Stimulated activated CD8-positive, alpha-beta memory T cell treated with anti-CD3 and anti-CD28 coated beads, Interleukin-4, amount 100 ng/mL, for 4 hours (primary cell): ENCODE measurements around the gene RPL5.
A peak's percentile ranks its signal among the peaks of the same experiment; 100 is the strongest.
"Not testable (repeated sequence)": the region's sequence is repeated elsewhere in the genome, so short reads cannot be mapped to it uniquely, and the experiment has no call there.

Experiments used
- DNase-seq, 2 donors: peaks; one replicate each; pipeline ENCODE4 v3.0.0-alpha.2; 2020; ENCODE audit warnings: low read depth in 2 of 2, low spot score in 1 of 2

The RPL5 gene

DNA sequence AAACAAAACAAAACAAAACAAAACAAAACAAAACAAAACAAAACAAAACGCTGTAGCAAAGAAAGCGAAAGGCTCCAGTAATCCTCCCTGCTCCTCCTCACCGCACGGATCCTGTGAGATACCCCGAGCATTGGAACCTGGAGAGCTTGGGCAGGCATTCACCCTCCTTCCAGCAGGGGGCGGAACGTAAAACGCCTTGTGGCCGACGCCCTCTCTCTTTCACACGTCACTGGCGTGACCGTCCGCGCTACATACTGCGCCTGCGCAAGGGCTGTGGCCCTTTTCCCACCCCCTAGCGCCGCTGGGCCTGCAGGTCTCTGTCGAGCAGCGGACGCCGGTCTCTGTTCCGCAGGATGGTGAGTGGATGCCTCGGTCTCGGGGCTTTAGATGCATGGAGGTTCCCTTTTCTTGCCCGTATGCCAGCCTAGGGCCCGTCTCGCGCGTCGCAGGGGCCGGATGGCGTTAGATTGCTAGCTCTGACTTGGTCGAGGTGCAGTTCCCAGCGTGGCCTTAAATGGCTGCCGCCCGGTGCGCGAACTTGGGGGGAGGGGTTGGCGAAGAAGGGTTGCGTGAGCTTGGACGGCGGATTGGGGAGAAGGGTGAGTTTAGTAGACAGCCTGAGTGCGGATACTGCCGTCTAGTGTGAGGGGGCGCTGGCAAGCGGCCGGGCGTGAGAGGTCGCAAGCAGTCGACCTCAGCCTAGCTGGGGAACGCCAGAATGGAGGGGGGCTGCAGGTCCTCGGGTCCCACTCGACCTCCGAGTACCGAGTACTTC is at the start of gene RPL5:
TSS of gene RPL5 (plus strand) at position 279 of the 775 bp plus-strand sequence. CDS start at position 354, 75 bp downstream.
- DNase-seq = peak; percentile 93 to 95

DNA sequence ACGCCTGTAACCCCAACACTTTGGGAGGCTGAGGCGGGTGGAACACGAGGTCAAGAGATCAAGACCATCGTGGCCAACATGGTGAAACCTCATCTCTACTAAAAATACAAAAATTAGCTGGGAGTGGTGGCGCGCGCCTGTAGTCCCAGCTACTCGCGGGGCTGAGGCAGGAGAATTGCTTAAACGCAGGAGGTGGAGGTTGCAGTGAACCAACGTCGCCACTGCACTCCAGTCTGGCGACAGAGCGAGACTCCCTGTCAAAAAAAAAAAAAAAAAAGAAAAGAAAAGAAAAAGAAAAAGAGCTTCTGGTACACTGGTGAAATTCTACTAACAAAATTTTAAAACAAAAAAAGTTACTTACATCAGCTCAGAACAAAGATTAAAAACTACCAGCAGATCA is 48.3 kb upstream of the RPL5 start:
- not testable (repeated sequence) for DNase-seq

DNA sequence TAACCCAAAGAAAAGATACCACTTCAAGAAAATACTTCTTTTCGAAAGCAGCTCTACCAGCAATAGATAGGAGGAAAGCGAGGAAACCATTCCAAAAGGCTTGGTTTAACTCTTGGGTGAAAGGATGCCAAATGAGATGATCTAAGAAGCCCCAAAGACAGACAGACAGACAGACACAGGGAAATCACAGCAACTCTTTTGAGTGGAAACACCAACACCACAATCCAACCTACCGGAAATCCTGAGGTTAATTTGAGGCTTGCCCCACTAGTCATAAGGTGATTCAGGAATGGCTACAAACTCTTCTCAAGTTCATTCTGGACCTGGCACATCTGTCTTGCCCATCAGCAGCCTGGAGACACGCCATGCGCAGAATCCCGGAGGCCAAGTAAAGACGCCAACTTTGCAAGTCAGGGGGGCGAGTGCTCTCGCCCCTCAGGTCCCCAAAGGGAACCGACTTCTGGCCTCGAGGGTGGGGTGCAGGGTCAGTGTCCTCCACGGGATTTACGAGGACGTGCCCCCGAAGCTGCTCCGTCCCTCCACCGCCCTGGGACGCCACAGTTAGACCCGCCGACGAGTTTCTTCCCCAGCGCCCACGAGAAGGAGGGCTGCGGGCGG is 47.7 kb upstream of the RPL5 start:
- DNase-seq = no peak

DNA sequence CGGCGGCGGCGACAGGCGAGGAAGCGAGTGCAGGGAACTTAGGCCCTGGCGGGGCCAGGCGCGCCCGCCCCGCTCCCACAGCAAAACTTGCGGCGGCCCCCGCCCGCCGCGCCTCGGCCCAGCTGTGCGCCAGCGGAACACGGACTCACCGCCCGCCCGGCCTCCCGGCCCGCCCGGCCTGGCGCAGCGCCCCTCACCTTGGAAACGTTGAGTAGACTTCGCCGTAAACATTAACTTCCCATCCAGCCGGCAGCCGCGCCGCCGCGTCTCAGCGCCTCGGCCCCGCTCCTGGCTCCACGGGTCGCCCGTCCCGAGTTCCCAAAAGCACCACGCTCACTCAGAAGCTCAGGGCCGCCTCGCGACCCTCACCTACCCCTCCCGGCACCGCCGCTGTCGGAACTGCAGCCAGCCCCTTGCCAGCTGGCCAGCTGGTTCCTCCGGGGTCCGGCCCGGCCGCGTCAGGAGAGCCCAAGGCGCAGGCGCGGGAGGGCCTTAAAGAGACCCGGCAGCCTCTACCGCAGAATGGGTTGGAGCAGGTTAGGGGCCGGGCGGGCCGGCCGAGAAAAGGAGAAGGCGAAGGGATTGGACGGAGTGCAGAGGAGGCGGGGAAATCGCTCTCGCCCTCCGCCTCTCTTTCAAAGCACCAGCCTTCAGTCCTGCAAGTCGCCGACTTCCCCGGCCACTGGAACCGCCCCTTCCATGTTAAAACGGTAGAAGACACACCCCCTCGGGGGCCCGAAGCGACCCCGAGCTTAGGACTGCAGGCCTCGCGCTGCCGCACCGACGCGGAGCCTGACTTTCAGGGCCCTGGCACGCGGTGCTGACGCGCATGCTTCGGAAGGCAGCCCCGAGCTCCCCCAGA is 47.0 kb upstream of the RPL5 start, which contains the start of gene EVI5:
TSS of gene EVI5 (minus strand) at position 470 of the 862 bp plus-strand sequence. CDS start 48,562 bp downstream, outside the sequence.
- peak; percentile 17 to 34 for DNase-seq

GRCh38 chr1:92786111-92786901 is 45.5 kb upstream of the RPL5 start:
- no peak for DNase-seq

DNA sequence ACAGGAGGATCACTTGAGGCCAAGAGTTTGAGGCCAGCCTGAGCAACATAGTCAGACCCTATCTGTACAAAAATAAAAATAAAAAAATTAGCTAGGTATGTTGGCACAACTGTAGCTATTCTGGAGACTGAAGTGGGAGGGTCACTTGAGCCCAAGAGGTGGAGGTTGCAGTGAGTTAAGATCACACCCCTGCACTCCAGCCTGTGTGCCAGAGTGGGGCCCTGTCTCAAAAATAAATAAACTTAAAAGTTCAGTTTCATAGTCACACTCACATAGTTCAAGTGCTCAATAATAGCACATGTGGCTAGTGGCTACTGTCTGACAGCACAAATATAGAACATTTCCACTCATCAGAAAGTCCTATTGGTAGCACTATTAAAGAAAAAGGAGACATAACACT is 41.8 kb upstream of the RPL5 start:
- no peak for DNase-seq

DNA sequence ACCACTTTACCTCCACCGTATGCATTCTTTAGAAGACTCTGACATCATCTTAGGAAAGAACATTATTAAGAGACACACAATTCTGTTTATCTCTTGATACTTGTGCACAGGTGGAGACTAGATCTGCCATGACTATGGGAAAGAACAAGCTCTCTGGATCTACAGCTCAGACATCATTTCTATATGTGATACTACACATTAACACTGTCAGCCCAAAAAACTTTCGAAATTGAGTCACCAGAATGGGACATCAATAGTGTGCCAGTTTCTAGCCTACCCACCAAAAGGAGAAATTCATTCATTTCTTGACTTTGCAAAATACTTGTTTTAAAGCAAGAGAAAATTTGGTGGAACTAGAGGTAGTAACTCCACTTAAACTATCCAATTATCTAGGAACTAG is 41.0 kb upstream of the RPL5 start:
- DNase-seq = no peak

GRCh38 chr1:92791487-92792066 is 40.3 kb upstream of the RPL5 start:
- DNase-seq = no peak

DNA sequence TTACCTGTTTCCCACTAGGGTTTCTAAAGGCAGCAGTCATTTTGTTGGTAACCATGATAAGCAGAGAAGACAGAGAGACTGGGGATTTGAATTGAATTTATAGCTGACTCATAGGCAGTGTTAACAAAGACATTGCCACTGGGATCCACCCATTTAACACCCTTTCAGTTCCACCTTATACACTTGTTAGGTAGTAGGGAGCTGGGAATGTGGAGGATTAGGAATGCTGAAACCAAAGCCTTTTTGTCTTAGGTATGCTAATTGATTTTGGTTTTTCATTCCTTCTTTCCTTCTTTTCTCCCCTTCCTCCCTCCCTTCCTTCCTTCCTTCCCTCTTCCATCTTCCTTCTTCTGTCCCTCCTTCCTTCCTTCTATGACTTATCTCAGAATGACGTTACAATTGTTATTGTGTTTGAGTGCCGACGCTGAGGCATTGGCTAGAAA is 39.5 kb upstream of the RPL5 start:
- no peak for DNase-seq

- no peak for DNase-seq
Observed at GRCh38 chr1:92795166-92795565, 36.7 kb upstream of the RPL5 start.

- no peak for DNase-seq
Observed at GRCh38 chr1:92797297-92797696, 34.5 kb upstream of the RPL5 start.

- no peak for DNase-seq
Observed at GRCh38 chr1:92797961-92798360, 33.9 kb upstream of the RPL5 start.

DNA sequence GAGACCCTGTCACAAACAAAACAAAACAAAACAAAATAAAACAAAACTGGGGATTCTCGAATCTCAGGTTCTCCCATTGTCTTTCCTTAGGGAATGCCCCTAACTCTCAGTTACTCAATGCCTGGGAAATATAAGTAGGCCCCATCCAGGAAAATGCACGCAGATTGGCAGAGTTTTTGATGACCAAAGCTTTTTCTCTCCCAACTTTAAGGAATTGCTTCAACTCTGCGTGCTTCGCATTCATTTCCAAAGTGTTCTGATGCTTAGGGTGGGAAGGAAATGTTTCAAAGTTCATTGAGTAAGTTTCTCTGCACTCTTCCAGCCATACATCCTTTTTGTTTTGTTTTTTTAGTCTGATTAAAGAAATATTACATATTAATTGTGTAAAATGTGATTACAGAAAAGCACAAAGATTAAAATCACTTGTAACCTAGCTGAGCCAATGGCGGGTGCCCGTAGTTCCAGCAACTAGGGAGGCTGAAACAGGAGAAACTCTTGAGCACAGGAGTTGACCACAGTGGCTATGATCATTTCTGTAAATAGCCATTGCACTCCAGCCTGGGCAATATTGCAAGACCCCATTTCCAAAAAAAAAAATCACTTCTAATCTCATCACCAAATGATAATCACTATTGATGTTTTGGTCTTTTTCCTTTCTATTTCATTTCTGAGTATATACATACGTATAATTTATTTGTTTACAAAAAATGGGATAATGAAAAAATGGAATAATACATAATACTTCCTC is 28.5 kb upstream of the RPL5 start:
- DNase-seq = no peak

DNA sequence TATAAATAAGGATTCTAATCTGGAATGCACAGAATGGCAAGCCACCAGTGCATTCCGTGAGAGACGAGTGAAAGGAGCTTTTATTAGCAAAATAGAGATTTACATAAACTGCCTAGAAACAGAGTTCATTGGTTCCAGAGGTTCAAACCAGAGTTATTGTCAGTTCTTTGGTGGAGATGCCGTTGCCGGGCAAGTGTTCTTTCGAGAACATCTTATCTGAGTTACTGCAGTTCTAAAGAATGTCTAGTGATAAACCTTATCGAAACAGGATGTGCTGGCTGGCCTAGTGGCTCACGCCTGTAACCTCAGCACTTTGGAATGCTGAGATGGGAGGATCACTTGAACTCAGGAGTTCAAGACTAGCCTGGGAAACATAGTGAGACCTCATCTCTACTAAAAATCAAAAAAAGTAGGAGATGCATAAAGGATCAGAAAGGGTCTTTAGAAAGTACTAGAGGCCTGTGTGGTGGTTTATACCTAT is 27.1 kb upstream of the RPL5 start:
- DNase-seq = no peak

- DNase-seq = no peak
Observed at GRCh38 chr1:92805216-92805615, 26.6 kb upstream of the RPL5 start.

GRCh38 chr1:92808381-92808780 is 23.5 kb upstream of the RPL5 start:
- DNase-seq = no peak

- DNase-seq = no peak
Observed at GRCh38 chr1:92816732-92817131, 15.1 kb upstream of the RPL5 start.

- no peak for DNase-seq
Observed at GRCh38 chr1:92817137-92817697, 14.6 kb upstream of the RPL5 start.
